Activated CD4-positive, alpha-beta T cell treated with anti-CD3 and anti-CD28 coated beads, Interleukin-2, amount 50 U/mL, for 24 hours (primary cell): ENCODE results near the gene PLK2.

Experiments
- DNase-seq, 2 donors: peaks; one replicate each; pipeline ENCODE4 v3.0.0-alpha.2; 2020; ENCODE audit warnings: low read depth in 1 of 2, low spot score in 1 of 2

PLK2 gene

DNA sequence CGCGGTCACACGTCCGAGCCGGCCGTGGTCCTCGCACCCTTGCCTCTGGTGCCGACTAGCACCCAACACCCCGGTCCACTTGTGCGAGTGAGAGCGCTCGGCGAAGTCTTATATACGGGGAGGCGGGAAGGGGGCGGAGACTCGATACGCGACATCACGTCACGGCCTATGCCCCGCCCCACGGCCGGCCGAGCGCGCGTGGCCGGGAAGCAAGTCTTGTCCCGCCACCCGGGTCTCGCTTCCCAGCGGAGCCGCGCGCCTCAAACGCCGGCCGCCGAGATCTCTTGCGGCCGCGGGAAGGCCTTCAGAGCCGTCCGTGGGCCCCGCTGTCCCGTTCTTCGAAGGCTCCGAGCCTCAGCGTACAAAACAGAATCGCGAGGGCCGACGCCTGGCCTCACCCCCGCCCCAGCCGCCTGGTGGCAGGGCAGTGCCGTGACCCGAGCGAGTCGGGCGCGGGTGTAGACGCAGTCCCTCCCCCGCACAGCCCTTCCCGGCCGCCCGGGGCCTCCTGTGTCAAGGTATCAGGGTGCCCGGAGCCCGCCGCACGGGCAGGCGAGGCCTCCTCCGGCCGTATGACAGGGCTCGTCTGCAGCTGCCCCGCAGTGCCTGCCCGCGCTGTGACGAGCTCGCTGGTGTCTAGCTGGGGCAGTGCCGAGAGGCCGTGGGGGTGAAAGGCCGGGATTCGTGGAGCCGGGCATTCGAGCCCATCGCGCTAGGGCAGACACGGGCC lies at the start of gene PLK2:
Gene PLK2 (minus strand): TSS at position 85 of the 730 bp plus-strand sequence. CDS start 127 bp downstream, outside the sequence.
- peak; percentile 85 to 92 for DNase-seq

DNA sequence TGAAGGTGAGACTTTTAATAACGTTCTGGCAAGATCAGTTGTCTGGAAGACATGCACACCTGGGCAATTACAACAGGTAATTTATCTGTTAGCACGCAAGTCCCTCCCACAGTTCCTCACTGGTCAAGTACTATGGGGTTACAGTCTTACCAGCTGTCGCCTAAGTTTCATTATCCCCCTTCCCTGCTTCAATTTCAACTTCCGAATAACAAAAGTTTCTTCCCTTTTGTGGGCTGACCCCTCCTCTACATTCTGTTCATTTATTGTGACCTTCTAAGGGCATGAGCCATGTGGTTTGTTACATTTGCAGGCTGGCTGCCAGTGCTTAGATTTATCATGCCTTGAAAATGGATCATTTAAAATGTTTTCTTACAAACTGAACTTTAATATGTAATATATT lies 47.8 kb upstream of the PLK2 start:
- no peak for DNase-seq

- no peak for DNase-seq
These were observed 46.2 kb upstream of the PLK2 start for GRCh38 chr5:58505971-58506640.

DNA sequence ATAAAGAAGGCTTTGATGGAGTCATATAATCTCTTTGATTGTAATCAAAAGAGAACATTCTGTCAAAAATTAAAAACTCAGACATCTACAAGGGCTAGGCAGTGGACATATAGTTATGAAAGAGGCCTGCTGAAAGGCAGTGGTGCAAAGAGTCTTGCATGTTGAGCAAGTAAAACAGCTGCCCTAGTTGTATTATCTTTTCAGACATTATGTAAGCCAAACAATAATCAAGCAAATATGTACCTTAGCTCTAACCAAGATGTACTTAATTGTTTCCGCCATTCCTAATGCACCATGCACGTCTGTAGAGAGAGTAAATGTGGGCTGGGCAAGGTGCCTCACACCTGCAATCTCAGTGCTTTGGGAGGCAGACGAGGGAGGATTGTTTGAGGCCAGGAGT lies 45.6 kb upstream of the PLK2 start:
- DNase-seq, result no peak

DNA sequence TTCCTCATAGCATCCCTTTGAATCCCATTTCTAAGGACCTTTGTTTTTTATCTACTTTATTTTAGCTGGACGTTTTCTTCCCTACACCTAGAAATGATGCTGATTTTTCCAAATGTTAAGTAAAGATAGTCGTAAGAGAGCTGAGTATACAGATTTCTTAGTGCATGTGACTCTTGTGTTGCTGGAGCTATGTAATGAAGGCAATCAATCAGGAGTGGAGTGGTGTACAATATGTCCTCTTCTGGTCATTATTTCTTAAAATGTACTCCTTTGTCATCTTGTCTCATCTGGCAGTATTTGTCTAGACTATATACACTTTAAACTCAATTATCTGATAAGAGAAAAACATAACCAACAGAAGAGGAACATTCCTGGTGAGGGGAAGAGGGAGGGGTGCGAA lies 44.9 kb upstream of the PLK2 start:
- no peak for DNase-seq

DNA sequence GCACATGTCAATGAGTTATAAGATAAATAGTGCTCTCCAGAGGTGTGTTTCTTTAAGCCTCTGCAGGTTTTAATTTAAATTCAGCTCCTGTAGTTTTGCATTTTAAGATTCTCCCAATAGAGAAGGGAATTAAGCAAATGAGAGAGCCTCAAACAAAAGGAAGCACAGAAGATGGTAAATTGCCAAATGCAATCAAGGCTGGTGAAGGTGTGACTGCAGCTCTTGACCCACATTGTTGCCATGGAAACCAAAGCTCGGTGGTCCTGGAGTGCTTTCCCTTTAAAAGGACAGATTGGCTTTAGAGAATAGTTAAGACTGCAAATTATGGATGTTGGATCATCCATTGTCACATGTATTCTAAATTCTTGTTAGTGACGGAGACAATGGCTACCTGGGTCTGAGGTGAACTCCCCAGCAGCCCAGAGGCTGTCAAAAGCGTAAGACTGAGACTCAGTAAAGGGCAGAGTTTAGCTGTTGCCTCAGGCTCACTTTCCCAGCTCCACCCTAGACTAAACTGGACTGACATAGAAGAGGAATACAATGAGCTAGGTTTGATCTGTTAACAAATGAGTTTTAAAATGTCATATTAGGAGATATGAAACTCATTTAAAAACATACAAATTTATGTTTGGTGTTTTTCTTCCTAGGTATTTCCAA lies 43.6 kb upstream of the PLK2 start:
- DNase-seq, result no peak

DNA sequence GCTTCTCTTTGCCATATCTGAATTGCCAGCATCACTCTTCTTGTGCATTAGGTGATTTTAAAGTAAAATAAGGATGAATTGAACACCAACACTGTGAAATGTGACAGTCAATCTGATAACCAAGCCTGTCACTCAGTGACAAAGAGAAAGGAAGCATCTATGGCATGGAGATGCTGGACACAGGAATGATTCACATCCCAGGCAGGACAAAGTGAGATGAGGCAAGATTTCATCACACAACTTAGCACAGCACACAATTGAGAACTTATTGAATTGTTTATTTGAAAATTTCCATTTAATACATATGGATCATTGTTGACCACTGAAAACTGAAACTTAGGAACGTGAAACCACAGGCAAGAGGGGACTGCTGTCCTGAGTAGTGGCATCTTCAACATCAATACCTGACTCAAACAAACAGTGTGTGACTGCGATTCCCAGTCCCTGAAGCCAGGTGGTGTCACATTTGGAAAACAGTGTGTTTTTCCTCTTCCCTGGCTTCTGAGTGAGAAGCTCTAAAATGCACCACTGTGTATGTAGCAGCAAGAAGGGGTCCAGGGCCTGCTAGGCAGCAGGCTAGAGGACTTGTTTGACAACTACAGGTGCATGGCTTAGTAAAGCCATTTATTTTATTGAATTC lies 42.0 kb upstream of the PLK2 start:
- DNase-seq, result no peak

- no peak for DNase-seq
These were observed 40.1 kb upstream of the PLK2 start for GRCh38 chr5:58499941-58500340.

GRCh38 chr5:58499231-58499630 lies 39.3 kb upstream of the PLK2 start:
- no peak for DNase-seq

- no peak for DNase-seq
These were observed 38.6 kb upstream of the PLK2 start for GRCh38 chr5:58498340-58498942.

GRCh38 chr5:58497921-58498320 lies 38.0 kb upstream of the PLK2 start:
- DNase-seq, result no peak

GRCh38 chr5:58497386-58497785 lies 37.5 kb upstream of the PLK2 start:
- no peak for DNase-seq

- no peak for DNase-seq
These were observed 36.6 kb upstream of the PLK2 start for GRCh38 chr5:58496488-58496887.

GRCh38 chr5:58493141-58493540 lies 33.3 kb upstream of the PLK2 start:
- DNase-seq, result no peak

DNA sequence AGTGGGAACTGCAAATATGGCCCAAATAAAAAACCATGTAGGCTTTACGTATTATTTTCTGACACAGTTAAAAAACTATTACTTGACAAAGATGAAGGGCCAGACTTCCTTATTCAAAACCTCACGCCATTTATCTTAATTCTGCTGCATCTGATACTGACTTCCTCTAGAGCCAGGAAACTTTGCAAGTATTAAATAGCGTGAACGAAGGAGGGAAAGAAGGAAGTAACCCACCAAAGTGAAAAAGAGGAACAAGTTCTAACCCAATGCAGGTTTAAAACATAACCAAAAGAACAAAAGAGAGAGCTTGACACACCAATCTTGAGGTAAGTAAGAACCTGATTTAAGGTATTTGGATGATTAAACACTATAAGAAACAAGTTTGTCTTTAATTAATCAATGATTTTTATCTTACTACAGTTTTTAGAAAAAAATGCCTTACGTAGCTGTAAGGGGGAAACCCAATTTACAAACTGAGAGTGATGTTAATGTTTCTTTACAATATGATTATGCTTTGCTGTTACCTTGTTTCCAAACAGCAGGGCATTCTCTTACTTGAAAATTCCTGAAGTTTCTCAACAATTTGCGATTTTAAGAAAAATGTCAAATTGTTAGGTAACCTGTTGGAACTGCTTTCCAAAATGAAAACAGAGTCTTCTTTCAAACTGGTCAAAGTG lies 31.5 kb upstream of the PLK2 start, which contains the start of gene GAPT:
Gene GAPT (plus strand): TSS at position 220 of the 677 bp plus-strand sequence. CDS start 3,102 bp downstream, outside the sequence.
- no peak for DNase-seq

GRCh38 chr5:58490402-58491050 lies 30.6 kb upstream of the PLK2 start:
- no peak for DNase-seq

DNA sequence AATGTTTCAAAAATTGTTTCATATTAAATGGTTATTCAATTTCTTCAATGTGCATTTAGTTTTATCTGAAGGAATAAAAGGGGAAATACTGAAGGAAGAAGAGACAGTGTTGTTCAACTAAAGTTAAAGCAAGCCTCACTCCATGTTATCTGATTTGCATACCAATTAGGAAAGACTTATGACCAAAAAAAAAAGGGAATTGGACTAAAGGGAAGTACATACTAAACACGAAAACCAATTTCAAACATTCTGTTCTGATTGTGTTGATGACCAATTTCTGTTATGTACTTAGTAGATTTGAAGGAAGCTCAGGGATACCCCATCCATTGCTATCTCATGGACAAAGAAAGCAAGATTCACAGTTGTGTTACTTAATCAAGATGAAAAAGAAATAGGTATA lies 26.4 kb upstream of the PLK2 start:
- DNase-seq, result no peak

DNA sequence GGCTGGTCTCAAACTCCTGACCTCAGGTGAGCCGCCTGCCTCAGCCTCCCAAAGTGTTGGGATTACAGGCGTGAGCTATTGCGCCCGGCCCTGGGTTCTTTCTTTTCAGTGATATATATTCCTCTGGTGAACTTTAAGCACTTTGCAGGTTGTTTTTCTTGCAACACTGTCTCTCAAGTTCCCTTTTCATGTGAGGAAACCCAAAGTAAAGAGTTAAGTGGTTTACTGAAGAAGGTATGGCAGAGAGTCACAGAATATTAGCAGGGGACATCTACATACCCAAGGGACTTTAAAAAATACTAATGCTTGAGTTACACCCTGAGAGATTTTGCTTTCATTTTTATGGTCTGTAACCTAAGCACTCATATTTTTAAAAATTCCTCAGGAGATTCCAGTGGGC lies 24.6 kb upstream of the PLK2 start:
- DNase-seq, result no peak

DNA sequence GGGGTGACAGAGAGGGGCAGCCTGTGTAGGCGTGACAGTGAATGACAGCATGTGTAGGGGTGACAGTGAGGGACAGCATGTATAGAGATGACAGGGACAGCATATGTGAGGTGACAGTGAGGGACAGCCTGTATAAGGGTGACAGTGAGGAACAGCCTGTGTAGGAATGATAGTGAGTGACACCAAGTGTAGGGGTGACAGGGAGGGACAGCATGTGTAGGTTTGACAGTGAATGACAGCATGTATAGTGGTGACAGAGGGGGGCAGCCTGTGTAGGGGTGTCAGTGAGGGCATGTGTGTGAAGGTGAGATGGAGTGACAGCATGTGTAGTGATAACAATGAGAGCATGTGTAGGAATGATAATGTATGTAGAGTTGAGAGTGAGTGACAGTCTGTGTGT lies 22.6 kb upstream of the PLK2 start:
- DNase-seq, result no peak

- DNase-seq, result no peak
These were observed 21.9 kb upstream of the PLK2 start for GRCh38 chr5:58481828-58482227.
